HEK293 (cell line): ENCODE data around the gene ZFR.

Experiments
- CTCF ChIA-PET: fragments of 350-600 bp; formaldehyde crosslinking; extraction: SDS; loops from one replicate; lab custom pipeline; 2021; ENCODE audit warnings: antibody characterized with exemption; lab: Yijun Ruan, JAX
- POLR2A ChIA-PET: fragments of 300-600 bp; formaldehyde crosslinking; extraction: SDS; loops from one replicate; lab custom pipeline; 2020; ENCODE audit warnings: antibody characterized with exemption, inconsistent platforms; lab: Yijun Ruan, JAX
- H3K27ac ChIP-seq: fragments of 200-500 bp; sonication (Bioruptor generic); 2 replicates; pipeline ENCODE4 v1.5.1; 2014; ENCODE audit warnings: low read depth, low read length, control low read depth, inconsistent platforms; ENCODE audit errors: extremely low read depth
- H3K36me3 ChIP-seq, 2 experiments: fragments of 200-500 bp in 1 of 2; sonication (Bioruptor generic) in 1 of 2; 1 replicate in 1 of 2; 2 replicates in 1 of 2; pipeline ENCODE4 v1.5.1; 2014 to 2017; ENCODE audit warnings: inconsistent platforms in 2 of 2, low read length in 2 of 2; ENCODE audit not compliant: control insufficient read depth in 2 of 2, insufficient read depth in 1 of 2
- H3K4me1 ChIP-seq: fragments of 200-500 bp; sonication (Bioruptor generic); 2 replicates; pipeline ENCODE4 v1.5.1; 2014; ENCODE audit warnings: mild to moderate bottlenecking, low read length, inconsistent platforms; ENCODE audit not compliant: control insufficient read depth, insufficient read depth
- H3K4me3 ChIP-seq: 2 replicates; pipeline ENCODE4 v1.5.1; 2011; ENCODE audit warnings: low read depth, mild to moderate bottlenecking, control low read depth, low read length, moderate library complexity
- H3K9me3 ChIP-seq: fragments of 200-500 bp; sonication (Bioruptor generic); 2 replicates; pipeline ENCODE4 v1.5.1; 2014; ENCODE audit warnings: low read depth, low read length, inconsistent platforms; ENCODE audit not compliant: control insufficient read depth, insufficient read depth
- EGR2 ChIP-seq: fragments of 450-650 bp; formaldehyde crosslinking; IDR thresholded peaks from 2 replicates; pipeline ENCODE4 v1.5.1; 2016; ENCODE audit warnings: low read depth, missing biosample characterization, missing genetic modification characterization
- GLI4 ChIP-seq: fragments of 450-650 bp; formaldehyde crosslinking; IDR thresholded peaks from 2 replicates; pipeline ENCODE4 v1.5.1; 2016; ENCODE audit warnings: missing biosample characterization, missing genetic modification characterization
- HOXD13 ChIP-seq: sonication (generic); formaldehyde crosslinking; IDR thresholded peaks from 2 replicates; pipeline ENCODE4 v1.8.0; 2022; ENCODE audit warnings: missing genetic modification reagents, borderline replicate concordance
- KLF1 ChIP-seq: fragments of 450-650 bp; formaldehyde crosslinking; IDR thresholded peaks from 2 replicates; pipeline ENCODE4 v1.5.1; 2016; ENCODE audit warnings: missing biosample characterization, missing genetic modification characterization
- SP7 ChIP-seq: fragments of 450-650 bp; formaldehyde crosslinking; IDR thresholded peaks from 2 replicates; pipeline ENCODE4 v1.5.1; 2016; ENCODE audit warnings: missing biosample characterization, missing genetic modification characterization
- ZNF140 ChIP-seq: fragments of 450-650 bp; formaldehyde crosslinking; IDR thresholded peaks from 2 replicates; pipeline ENCODE4 v1.5.1; 2016; ENCODE audit warnings: missing biosample characterization, missing genetic modification characterization
- ZNF175 ChIP-seq: fragments of 450-650 bp; formaldehyde crosslinking; IDR thresholded peaks from 2 replicates; pipeline ENCODE4 v1.5.1; 2016; ENCODE audit warnings: missing biosample characterization, missing genetic modification characterization
- ZNF19 ChIP-seq: fragments of 450-650 bp; formaldehyde crosslinking; IDR thresholded peaks from 2 replicates; pipeline ENCODE4; 2016; ENCODE audit warnings: missing biosample characterization, missing genetic modification characterization, low read depth
- ZNF514 ChIP-seq: fragments of 450-650 bp; formaldehyde crosslinking; IDR thresholded peaks from 2 replicates; pipeline ENCODE4 v1.5.1; 2016; ENCODE audit warnings: missing biosample characterization, missing genetic modification characterization
- ZNF548 ChIP-seq: fragments of 450-650 bp; formaldehyde crosslinking; IDR thresholded peaks from 2 replicates; pipeline ENCODE4 v1.5.1; 2016; ENCODE audit warnings: missing biosample characterization, missing genetic modification characterization
- ZNF561 ChIP-seq: fragments of 450-650 bp; IDR thresholded peaks from 2 replicates; pipeline ENCODE4 v1.5.1; 2018; ENCODE audit warnings: missing biosample characterization, missing genetic modification characterization, borderline replicate concordance
- ZNF658 ChIP-seq: fragments of 450-650 bp; formaldehyde crosslinking; IDR thresholded peaks from 2 replicates; pipeline ENCODE4; 2016; ENCODE audit warnings: missing biosample characterization, missing genetic modification characterization
- ZNF664 ChIP-seq: fragments of 450-650 bp; formaldehyde crosslinking; IDR thresholded peaks from 2 replicates; pipeline ENCODE4 v1.5.1; 2016; ENCODE audit warnings: missing biosample characterization, missing genetic modification characterization
- ZNF76 ChIP-seq: fragments of 450-650 bp; formaldehyde crosslinking; IDR thresholded peaks from 2 replicates; pipeline ENCODE4; 2016; ENCODE audit warnings: low read depth, missing biosample characterization, missing genetic modification characterization, borderline replicate concordance
- ZNF830 ChIP-seq: fragments of 450-650 bp; IDR thresholded peaks from 2 replicates; pipeline ENCODE4 v1.5.0; 2018; ENCODE audit warnings: missing biosample characterization, missing genetic modification characterization, low read depth, mild to moderate bottlenecking, moderate library complexity
- TF ChIP-seq, protein P1 (sequence below): fragments of 450-650 bp; IDR thresholded peaks from 2 replicates; pipeline ENCODE4 v1.5.1; 2018; ENCODE audit warnings: missing biosample characterization, missing genetic modification characterization
- TF ChIP-seq, protein P2 (sequence below): fragments of 450-650 bp; formaldehyde crosslinking; IDR thresholded peaks from 2 replicates; pipeline ENCODE4 v1.5.1; 2016; ENCODE audit warnings: missing biosample characterization, missing genetic modification characterization, borderline replicate concordance
- TF ChIP-seq, protein P3 (sequence below): fragments of 450-650 bp; formaldehyde crosslinking; IDR thresholded peaks from 2 replicates; pipeline ENCODE4 v1.5.1; 2016; ENCODE audit warnings: missing biosample characterization, missing genetic modification characterization
- TF ChIP-seq, protein P4 (sequence below): fragments of 450-650 bp; formaldehyde crosslinking; IDR thresholded peaks from 2 replicates; pipeline ENCODE4 v1.5.1; 2017; ENCODE audit warnings: missing biosample characterization, missing genetic modification characterization
- TF ChIP-seq, protein P5 (sequence below): fragments of 450-650 bp; formaldehyde crosslinking; optimal IDR thresholded peaks from 2 replicates; pipeline ENCODE3; 2016; ENCODE audit warnings: missing biosample characterization, mild to moderate bottlenecking, missing genetic modification characterization
- TF ChIP-seq, protein P6 (sequence below): fragments of 450-650 bp; formaldehyde crosslinking; IDR thresholded peaks from 2 replicates; pipeline ENCODE4 v1.5.1; 2016; ENCODE audit warnings: missing biosample characterization, missing genetic modification characterization

ZFR gene

DNA sequence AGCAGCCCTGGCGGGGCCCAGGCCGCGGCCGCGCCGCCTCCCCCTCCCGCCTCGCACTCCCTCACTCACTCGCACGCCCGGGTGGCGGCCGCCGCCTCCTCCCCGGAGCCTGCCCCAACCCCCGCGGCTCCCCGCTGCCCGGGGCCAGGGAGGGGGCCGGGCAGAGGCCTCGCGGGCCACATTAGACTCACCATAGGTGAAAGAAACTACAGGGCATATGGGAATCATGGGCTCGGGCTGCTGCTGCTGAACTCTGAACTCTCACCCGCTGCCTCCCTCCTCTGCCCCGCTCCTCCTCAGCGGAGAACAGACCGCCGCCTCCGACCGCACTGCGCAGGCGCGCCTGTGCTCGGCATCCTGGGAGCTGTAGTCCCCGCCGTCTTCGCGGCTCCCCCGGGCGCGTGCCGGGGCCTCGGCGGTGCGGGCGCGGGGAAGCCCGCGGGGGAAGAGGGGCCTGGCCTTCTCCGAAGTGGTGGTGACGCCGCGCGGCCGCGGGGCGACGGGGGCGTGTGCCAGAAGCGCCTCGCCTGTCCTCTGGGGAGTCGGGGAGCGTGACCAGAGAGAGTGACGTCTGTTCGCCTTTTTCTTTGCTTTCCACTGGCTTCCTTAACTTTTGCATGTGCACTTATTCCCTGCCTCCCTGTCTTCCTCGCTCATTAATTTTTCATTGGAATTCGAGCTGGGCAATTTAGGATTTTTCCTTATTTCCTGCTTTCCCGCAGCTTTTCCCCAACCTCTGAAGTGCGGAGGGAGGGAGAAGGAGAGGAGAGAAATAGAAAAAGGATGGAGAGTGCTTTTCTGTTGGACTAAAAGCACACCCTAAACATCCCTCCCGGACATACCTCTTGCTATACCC is at the start of gene ZFR:
Gene ZFR (minus strand): TSS at position 310 of the 856 bp plus-strand sequence. CDS start 82 bp downstream, at position 228.
- CTCF ChIA-PET, result interaction anchor here (1.3 kb wide), 1 partner anchor 146 kb away, joined by 3 read pairs; no protein-coding TSS in a partner anchor
- H3K9me3 ChIP-seq, result no peaks in the 10 kb centered on the region
- POLR2A ChIA-PET, result interaction anchor here (0.6 to 1.0 kb wide), 4 partner anchors 9 to 94 kb away, joined by 3 read pairs; no protein-coding TSS in a partner anchor
- H3K36me3 ChIP-seq, result peaks cover 5 to 22% of the 10 kb centered on the region in 2 experiments
- peaks cover 7% of the 10 kb centered on the region; the same call in 1 of the 2 replicates for H3K4me1 ChIP-seq
- peak within 1 kb of the TSS; percentile 92 for H3K4me3 ChIP-seq
- peak within 1 kb of the TSS; percentile 95 for H3K27ac ChIP-seq
- no peak for TF ChIP-seq ZNF658 (tag by site-specific recombination)
- TF ChIP-seq, protein P1, sequence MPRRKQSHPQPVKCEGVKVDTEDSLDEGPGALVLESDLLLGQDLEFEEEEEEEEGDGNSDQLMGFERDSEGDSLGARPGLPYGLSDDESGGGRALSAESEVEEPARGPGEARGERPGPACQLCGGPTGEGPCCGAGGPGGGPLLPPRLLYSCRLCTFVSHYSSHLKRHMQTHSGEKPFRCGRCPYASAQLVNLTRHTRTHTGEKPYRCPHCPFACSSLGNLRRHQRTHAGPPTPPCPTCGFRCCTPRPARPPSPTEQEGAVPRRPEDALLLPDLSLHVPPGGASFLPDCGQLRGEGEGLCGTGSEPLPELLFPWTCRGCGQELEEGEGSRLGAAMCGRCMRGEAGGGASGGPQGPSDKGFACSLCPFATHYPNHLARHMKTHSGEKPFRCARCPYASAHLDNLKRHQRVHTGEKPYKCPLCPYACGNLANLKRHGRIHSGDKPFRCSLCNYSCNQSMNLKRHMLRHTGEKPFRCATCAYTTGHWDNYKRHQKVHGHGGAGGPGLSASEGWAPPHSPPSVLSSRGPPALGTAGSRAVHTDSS (tag by site-specific recombination), result 0 out of 2 replicates have a peak, but pooled peaks have one; percentile 5
- TF ChIP-seq, protein P2, sequence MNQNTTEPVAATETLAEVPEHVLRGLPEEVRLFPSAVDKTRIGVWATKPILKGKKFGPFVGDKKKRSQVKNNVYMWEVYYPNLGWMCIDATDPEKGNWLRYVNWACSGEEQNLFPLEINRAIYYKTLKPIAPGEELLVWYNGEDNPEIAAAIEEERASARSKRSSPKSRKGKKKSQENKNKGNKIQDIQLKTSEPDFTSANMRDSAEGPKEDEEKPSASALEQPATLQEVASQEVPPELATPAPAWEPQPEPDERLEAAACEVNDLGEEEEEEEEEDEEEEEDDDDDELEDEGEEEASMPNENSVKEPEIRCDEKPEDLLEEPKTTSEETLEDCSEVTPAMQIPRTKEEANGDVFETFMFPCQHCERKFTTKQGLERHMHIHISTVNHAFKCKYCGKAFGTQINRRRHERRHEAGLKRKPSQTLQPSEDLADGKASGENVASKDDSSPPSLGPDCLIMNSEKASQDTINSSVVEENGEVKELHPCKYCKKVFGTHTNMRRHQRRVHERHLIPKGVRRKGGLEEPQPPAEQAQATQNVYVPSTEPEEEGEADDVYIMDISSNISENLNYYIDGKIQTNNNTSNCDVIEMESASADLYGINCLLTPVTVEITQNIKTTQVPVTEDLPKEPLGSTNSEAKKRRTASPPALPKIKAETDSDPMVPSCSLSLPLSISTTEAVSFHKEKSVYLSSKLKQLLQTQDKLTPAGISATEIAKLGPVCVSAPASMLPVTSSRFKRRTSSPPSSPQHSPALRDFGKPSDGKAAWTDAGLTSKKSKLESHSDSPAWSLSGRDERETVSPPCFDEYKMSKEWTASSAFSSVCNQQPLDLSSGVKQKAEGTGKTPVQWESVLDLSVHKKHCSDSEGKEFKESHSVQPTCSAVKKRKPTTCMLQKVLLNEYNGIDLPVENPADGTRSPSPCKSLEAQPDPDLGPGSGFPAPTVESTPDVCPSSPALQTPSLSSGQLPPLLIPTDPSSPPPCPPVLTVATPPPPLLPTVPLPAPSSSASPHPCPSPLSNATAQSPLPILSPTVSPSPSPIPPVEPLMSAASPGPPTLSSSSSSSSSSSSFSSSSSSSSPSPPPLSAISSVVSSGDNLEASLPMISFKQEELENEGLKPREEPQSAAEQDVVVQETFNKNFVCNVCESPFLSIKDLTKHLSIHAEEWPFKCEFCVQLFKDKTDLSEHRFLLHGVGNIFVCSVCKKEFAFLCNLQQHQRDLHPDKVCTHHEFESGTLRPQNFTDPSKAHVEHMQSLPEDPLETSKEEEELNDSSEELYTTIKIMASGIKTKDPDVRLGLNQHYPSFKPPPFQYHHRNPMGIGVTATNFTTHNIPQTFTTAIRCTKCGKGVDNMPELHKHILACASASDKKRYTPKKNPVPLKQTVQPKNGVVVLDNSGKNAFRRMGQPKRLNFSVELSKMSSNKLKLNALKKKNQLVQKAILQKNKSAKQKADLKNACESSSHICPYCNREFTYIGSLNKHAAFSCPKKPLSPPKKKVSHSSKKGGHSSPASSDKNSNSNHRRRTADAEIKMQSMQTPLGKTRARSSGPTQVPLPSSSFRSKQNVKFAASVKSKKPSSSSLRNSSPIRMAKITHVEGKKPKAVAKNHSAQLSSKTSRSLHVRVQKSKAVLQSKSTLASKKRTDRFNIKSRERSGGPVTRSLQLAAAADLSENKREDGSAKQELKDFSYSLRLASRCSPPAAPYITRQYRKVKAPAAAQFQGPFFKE (tag by site-specific recombination), result no peak
- TF ChIP-seq ZNF76 (tag by site-specific recombination), result peak; percentile 95
- no peak for TF ChIP-seq ZNF140 (tag by site-specific recombination)
- no peak for TF ChIP-seq GLI4 (tag by site-specific recombination)
- TF ChIP-seq, protein P3, sequence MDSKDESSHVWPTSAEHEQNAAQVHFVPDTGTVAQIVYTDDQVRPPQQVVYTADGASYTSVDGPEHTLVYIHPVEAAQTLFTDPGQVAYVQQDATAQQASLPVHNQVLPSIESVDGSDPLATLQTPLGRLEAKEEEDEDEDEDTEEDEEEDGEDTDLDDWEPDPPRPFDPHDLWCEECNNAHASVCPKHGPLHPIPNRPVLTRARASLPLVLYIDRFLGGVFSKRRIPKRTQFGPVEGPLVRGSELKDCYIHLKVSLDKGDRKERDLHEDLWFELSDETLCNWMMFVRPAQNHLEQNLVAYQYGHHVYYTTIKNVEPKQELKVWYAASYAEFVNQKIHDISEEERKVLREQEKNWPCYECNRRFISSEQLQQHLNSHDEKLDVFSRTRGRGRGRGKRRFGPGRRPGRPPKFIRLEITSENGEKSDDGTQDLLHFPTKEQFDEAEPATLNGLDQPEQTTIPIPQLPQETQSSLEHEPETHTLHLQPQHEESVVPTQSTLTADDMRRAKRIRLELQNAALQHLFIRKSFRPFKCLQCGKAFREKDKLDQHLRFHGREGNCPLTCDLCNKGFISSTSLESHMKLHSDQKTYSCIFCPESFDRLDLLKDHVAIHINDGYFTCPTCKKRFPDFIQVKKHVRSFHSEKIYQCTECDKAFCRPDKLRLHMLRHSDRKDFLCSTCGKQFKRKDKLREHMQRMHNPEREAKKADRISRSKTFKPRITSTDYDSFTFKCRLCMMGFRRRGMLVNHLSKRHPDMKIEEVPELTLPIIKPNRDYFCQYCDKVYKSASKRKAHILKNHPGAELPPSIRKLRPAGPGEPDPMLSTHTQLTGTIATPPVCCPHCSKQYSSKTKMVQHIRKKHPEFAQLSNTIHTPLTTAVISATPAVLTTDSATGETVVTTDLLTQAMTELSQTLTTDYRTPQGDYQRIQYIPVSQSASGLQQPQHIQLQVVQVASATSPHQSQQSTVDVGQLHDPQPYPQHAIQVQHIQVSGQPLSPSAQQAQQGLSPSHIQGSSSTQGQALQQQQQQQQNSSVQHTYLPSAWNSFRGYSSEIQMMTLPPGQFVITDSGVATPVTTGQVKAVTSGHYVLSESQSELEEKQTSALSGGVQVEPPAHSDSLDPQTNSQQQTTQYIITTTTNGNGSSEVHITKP, result peak; percentile 8; the same call in 1 of the 2 replicates
- peak; percentile 6; the same call in 1 of the 2 replicates for TF ChIP-seq EGR2 (tag by site-specific recombination)
- no peak for TF ChIP-seq ZNF548
- TF ChIP-seq ZNF19 (tag by site-specific recombination), result no peak
- no peak for TF ChIP-seq ZNF830 (tag by site-specific recombination)
- 0 out of 2 replicates have a peak, but pooled peaks have one; percentile 47 for TF ChIP-seq KLF1 (tag by site-specific recombination)
- no peak for TF ChIP-seq ZNF175 (tag by site-specific recombination)
- TF ChIP-seq, protein P4, sequence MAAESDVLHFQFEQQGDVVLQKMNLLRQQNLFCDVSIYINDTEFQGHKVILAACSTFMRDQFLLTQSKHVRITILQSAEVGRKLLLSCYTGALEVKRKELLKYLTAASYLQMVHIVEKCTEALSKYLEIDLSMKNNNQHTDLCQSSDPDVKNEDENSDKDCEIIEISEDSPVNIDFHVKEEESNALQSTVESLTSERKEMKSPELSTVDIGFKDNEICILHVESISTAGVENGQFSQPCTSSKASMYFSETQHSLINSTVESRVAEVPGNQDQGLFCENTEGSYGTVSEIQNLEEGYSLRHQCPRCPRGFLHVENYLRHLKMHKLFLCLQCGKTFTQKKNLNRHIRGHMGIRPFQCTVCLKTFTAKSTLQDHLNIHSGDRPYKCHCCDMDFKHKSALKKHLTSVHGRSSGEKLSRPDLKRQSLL (tag by site-specific recombination), result no peak
- TF ChIP-seq ZNF664 (tag by site-specific recombination), result no peak
- TF ChIP-seq, protein P5, sequence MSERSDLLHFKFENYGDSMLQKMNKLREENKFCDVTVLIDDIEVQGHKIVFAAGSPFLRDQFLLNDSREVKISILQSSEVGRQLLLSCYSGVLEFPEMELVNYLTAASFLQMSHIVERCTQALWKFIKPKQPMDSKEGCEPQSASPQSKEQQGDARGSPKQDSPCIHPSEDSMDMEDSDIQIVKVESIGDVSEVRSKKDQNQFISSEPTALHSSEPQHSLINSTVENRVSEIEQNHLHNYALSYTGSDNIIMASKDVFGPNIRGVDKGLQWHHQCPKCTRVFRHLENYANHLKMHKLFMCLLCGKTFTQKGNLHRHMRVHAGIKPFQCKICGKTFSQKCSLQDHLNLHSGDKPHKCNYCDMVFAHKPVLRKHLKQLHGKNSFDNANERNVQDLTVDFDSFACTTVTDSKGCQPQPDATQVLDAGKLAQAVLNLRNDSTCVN (tag by site-specific recombination), result peak; percentile 98
- no peak for TF ChIP-seq ZNF514 (tag by site-specific recombination)
- TF ChIP-seq HOXD13 (CRISPR knock-in tag), result peak; percentile 62; the same call in 1 of the 2 replicates
- TF ChIP-seq, protein P6, sequence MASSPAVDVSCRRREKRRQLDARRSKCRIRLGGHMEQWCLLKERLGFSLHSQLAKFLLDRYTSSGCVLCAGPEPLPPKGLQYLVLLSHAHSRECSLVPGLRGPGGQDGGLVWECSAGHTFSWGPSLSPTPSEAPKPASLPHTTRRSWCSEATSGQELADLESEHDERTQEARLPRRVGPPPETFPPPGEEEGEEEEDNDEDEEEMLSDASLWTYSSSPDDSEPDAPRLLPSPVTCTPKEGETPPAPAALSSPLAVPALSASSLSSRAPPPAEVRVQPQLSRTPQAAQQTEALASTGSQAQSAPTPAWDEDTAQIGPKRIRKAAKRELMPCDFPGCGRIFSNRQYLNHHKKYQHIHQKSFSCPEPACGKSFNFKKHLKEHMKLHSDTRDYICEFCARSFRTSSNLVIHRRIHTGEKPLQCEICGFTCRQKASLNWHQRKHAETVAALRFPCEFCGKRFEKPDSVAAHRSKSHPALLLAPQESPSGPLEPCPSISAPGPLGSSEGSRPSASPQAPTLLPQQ, result peak; percentile 62
- TF ChIP-seq ZNF561 (tag by site-specific recombination), result peak; percentile 90; the same call in 1 of the 2 replicates
- TF ChIP-seq SP7, result peak; percentile 26
